ENCODE data around the gene PXDN. TPM values are rescaled to one million over a fixed set of nuclear protein-coding genes. Genes with fewer than 3 reads are reported as not detected.

The PXDN gene
- total and polyA plus RNA-seq, 9 of the 15 experiments (the other 6 are each of a cell fraction or from before 2014, with no cell fraction given) = 0.49 TPM; not detected in 8

GRCh38 chr2:1758774-1759610 lies 14.7 kb upstream of the PXDN start (continued):
- TF ChIP-seq RERE (CRISPR knock-in tag; IDR thresholded peaks at IDR 0.05; ENCODE audit: borderline replicate concordance) = no peak
- no peak for TF ChIP-seq PHF20 (IDR thresholded peaks at IDR 0.05; ENCODE audit: partially characterized antibody)
- no peak for TF ChIP-seq ZNF274 (IDR thresholded peaks at IDR 0.05; ENCODE audit: borderline replicate concordance, low read depth, low read length)

GRCh38 chr2:1758171-1758570 lies 13.9 kb upstream of the PXDN start:
- no peak for DNase-seq (ENCODE audit: extremely low read depth in 1 of 4, low spot score in 3 of 4)
- no peak overlapping the region for H3K4me3 ChIP-seq
- no peaks in the 10 kb centered on the region for H3K4me1 ChIP-seq (replicated peaks in 1 of 2; ENCODE audit: control insufficient read depth in 2 of 2, insufficient read depth in 2 of 2, low read length in 2 of 2)
- no peak for FAIRE-seq
- 0% methylated on average over 5 of the region's 5 CpGs for WGBS (ENCODE audit: insufficient coverage, low coverage, missing lambda C conversion rate)
- no peaks in the 10 kb centered on the region for H3K9me1 ChIP-seq (ENCODE audit: control insufficient read depth, insufficient read depth, low read length)
- H3K9ac ChIP-seq (ENCODE audit: insufficient read depth in 1 of 2, low read depth in 2 of 2, low read length in 2 of 2) = no peak overlapping the region
- no peaks in the 10 kb centered on the region for H3K9me3 ChIP-seq (replicated peaks; ENCODE audit: control insufficient read depth, insufficient read depth, low read depth, low read length)
- BruUV-seq (replicated peaks) = no TSS peak
- no peak for ATAC-seq
- no peaks in the 10 kb centered on the region for H3K36me3 ChIP-seq (ENCODE audit: control insufficient read depth, insufficient read depth, low read length)
- intact Hi-C loops (cut with micrococcal nuclease) (no loop called here), in situ Hi-C loops (cut with MboI) (no loop called here)
- POLR2A ChIA-PET = no interaction called here
- no peaks in the 10 kb centered on the region for H4K20me1 ChIP-seq (replicated peaks; ENCODE audit: control insufficient read depth, insufficient read depth, low read length)
- no peak overlapping the region for H3K4me2 ChIP-seq (ENCODE audit: insufficient read depth, low read length)
- CTCF ChIA-PET (ENCODE audit: low intra/inter-chr PET ratio) = no interaction called here
- H2AFZ ChIP-seq (ENCODE audit: low read depth, low read length) = no peak overlapping the region
- no peaks in the 10 kb centered on the region for H3K79me2 ChIP-seq (ENCODE audit: control insufficient read depth, insufficient read depth, low read length)
- H3K27me3 ChIP-seq (ENCODE audit: control insufficient read depth in 2 of 2, insufficient read depth in 2 of 2, low read length in 2 of 2) = peaks cover 0 to 28% of the 10 kb centered on the region in 2 experiments; a peak in 2 of 5 replicates
- H3K27ac ChIP-seq (ENCODE audit: extremely low read depth, low read depth, low read length) = no peak overlapping the region
- no peak for TF ChIP-seq FIP1L1 (IDR thresholded peaks at IDR 0.05; ENCODE audit: low read depth, low read length, poor library complexity, severe bottlenecking)
- TF ChIP-seq KLF13 (tag; IDR thresholded peaks at IDR 0.05; ENCODE audit: borderline replicate concordance, low read depth) = no peak
- no peak for TF ChIP-seq PRPF4 (IDR thresholded peaks at IDR 0.05; ENCODE audit: insufficient read depth, low read depth, low read length, poor library complexity, severe bottlenecking)
- no peak for TF ChIP-seq CBX3 (IDR thresholded peaks at IDR 0.05; ENCODE audit: borderline replicate concordance in 1 of 2, low read length in 2 of 2)
- TF ChIP-seq TSC22D4 (tag; IDR thresholded peaks at IDR 0.05) = no peak
- no peak for TF ChIP-seq HLTF (IDR thresholded peaks at IDR 0.05)
- no peak for TF ChIP-seq ZNF316 (IDR thresholded peaks at IDR 0.05)
- TF ChIP-seq IFI16 (CRISPR knock-in tag; IDR thresholded peaks at IDR 0.05) = no peak
- no peak for TF ChIP-seq CTCF (IDR thresholded peaks at IDR 0.05 in 2 of 3, conservative IDR thresholded peaks at IDR 0.05 in 1 of 3; ENCODE audit: insufficient read depth in 2 of 3, low read depth in 1 of 3, low read length in 3 of 3)

Data from K562 (cell line).